ENCODE results near the gene CEMIP. TPM values are rescaled to one million over a fixed set of nuclear protein-coding genes. Genes with fewer than 3 reads are reported as not detected.

The CEMIP gene
- total RNA-seq, 1 donor from 2014 or later: under 0.01 TPM

DNA sequence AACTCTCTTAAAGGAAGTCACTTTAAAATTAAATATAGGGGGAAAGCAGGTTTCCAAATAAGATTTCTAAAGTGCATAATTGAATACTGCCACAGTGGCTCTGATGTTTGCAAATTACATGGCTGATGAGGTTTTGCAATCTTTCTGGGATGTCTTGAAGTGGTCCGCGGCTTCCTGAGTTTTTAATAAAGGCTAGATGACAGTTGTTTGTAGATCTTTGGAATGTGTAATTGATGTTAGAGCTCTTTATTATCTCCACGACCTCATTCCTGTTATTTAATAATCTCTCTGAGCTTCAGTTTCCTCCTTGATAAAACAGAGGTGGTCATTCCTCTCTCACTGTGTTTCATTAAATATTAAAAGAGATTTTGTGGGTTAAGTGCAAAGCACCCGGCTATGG is 27.0 kb upstream of the CEMIP start:
- no peaks in the 10 kb centered on the region for H3K36me3 ChIP-seq (ENCODE audit: control insufficient read depth, insufficient read depth, low read length)

DNA sequence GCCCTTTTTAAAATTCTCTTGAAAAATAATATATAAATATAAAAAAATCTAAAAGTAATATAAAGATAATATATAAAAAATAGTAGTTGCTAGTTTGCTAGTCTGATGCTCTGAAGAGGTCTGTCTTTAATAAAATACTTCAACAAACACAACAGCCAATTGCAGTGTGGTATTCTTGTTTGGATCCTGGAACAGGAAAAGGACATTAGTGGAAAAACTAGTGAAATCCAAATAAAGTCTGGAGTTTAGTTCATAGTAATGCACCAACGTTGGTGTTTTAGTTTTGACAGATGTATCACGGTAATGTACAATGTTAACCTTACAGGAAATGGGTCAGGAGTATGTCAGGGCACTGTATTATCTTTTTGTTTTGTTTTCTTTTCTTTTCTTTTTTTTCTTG is 26.0 kb upstream of the CEMIP start:
- H3K27me3 ChIP-seq (ENCODE audit: control insufficient read depth, insufficient read depth, low read length): no peaks in the 10 kb centered on the region
- DNase-seq (ENCODE audit: low read depth): no peak
- H3K4me3 ChIP-seq (ENCODE audit: low read depth, low read length): no peak overlapping the region
- no peak for TF ChIP-seq CTCF (IDR thresholded peaks at IDR 0.05; ENCODE audit: insufficient read depth, low read length, poor library complexity, severe bottlenecking)
- H3K36me3 ChIP-seq (ENCODE audit: control insufficient read depth, insufficient read depth, low read length): no peaks in the 10 kb centered on the region

More for the DNA sequence above, 27.0 kb upstream of the CEMIP start:
- no peak for TF ChIP-seq CTCF (IDR thresholded peaks at IDR 0.05; ENCODE audit: insufficient read depth, low read length, poor library complexity, severe bottlenecking)
- Histone ChIP-seq H3K4me3 (ENCODE audit: low read depth, low read length) (no peak overlapping the region), H3K27me3 (ENCODE audit: control insufficient read depth, insufficient read depth, low read length) (no peaks in the 10 kb centered on the region)
- DNase-seq (ENCODE audit: low read depth): no peak

DNA sequence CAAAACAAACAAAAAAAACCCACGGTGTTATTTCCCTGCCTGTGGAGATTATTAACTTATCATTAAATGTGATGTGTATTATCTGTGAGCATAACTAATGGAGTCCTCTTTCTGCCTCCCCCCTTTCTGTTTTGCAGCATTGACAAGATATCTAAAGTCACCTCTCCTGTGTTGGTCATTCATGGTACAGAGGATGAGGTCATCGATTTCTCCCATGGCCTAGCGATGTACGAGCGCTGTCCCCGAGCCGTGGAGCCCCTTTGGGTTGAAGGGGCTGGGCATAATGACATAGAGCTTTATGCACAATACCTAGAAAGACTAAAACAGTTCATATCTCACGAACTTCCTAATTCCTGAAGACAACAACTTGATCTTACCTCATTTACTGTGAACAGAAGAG is 25.2 kb upstream of the CEMIP start:
- no peak for DNase-seq (ENCODE audit: low read depth)
- TF ChIP-seq CTCF (IDR thresholded peaks at IDR 0.05; ENCODE audit: insufficient read depth, low read length, poor library complexity, severe bottlenecking): no peak
- Histone ChIP-seq H3K36me3 (ENCODE audit: control insufficient read depth, insufficient read depth, low read length) (no peaks in the 10 kb centered on the region), H3K27me3 (ENCODE audit: control insufficient read depth, insufficient read depth, low read length) (no peaks in the 10 kb centered on the region), H3K4me3 (ENCODE audit: low read depth, low read length) (no peak overlapping the region)

DNA sequence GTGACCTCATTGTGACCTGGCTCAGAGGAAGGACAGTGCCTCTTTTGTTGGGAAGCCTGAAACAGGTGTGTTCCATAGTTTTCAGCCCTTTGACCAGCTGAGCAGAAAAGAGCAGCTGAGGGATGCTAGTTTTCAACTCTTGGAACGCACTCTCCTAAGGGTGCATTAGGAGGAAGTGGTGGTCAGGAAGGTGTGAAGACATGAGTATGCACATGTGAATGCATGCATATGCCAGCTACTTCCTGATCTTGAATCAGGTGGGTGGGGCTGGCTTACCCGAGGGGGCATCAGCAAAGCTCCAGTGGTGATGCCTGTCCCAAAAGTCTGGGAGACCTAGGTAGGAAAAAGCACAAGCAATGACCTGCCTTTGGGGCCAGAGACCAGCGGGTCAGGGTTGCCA is 23.3 kb upstream of the CEMIP start:
- no peaks in the 10 kb centered on the region for H3K36me3 ChIP-seq (ENCODE audit: control insufficient read depth, insufficient read depth, low read length)
- no peak for DNase-seq (ENCODE audit: low read depth)
- no peaks in the 10 kb centered on the region for H3K27me3 ChIP-seq (ENCODE audit: control insufficient read depth, insufficient read depth, low read length)
- TF ChIP-seq CTCF (IDR thresholded peaks at IDR 0.05; ENCODE audit: insufficient read depth, low read length, poor library complexity, severe bottlenecking): no peak
- no peak overlapping the region for H3K4me3 ChIP-seq (ENCODE audit: low read depth, low read length)

- Histone ChIP-seq H3K27me3 (ENCODE audit: control insufficient read depth, insufficient read depth, low read length) (no peaks in the 10 kb centered on the region), H3K36me3 (ENCODE audit: control insufficient read depth, insufficient read depth, low read length) (no peaks in the 10 kb centered on the region), H3K4me3 (ENCODE audit: low read depth, low read length) (no peak overlapping the region)
- no peak for TF ChIP-seq CTCF (IDR thresholded peaks at IDR 0.05; ENCODE audit: insufficient read depth, low read length, poor library complexity, severe bottlenecking)
- DNase-seq (ENCODE audit: low read depth): no peak
Measured at GRCh38 chr15:80758130-80758745, 20.9 kb upstream of the CEMIP start.

DNA sequence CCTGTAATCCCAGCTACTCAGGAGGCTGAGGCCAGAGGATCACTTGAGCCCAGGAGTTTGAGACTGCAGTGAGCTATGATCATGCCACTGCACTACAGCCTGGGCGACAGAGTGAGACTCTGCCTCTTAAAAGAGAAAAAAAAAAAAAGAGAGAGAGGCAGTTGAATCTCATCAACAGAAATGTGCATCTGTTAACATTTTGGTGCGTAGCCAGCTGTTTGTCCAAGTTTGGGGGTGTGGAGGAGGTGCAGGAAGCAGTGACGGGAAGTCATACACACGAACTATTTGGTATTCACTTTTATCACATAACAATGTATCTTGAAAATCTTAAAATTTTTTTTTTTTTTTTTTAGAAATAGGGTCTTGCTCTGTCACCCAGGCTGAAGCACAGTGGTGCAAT is 18.2 kb upstream of the CEMIP start:
- DNase-seq (ENCODE audit: low read depth): no peak
- no peak for TF ChIP-seq CTCF (IDR thresholded peaks at IDR 0.05; ENCODE audit: insufficient read depth, low read length, poor library complexity, severe bottlenecking)
- Histone ChIP-seq H3K4me3 (ENCODE audit: low read depth, low read length) (no peak overlapping the region), H3K27me3 (ENCODE audit: control insufficient read depth, insufficient read depth, low read length) (no peaks in the 10 kb centered on the region), H3K36me3 (ENCODE audit: control insufficient read depth, insufficient read depth, low read length) (no peaks in the 10 kb centered on the region)

Measured in kidney epithelial cell (primary cell).